Stimulated activated CD4-positive, alpha-beta T cell treated with anti-CD3 and anti-CD28 coated beads, TNF-alpha, amount 100 ng/mL, for 48 hours (primary cell): ENCODE results near the gene SELENOH.
"Not testable (repeated sequence)": the region's sequence is repeated elsewhere in the genome, so short reads cannot be mapped to it uniquely, and the experiment has no call there.

Experiments used
- DNase-seq, 3 donors: peaks; one replicate each; pipeline ENCODE4 v3.0.0-alpha.2; 2020; ENCODE audit warnings: low read depth in 3 of 3

SELENOH gene

DNA sequence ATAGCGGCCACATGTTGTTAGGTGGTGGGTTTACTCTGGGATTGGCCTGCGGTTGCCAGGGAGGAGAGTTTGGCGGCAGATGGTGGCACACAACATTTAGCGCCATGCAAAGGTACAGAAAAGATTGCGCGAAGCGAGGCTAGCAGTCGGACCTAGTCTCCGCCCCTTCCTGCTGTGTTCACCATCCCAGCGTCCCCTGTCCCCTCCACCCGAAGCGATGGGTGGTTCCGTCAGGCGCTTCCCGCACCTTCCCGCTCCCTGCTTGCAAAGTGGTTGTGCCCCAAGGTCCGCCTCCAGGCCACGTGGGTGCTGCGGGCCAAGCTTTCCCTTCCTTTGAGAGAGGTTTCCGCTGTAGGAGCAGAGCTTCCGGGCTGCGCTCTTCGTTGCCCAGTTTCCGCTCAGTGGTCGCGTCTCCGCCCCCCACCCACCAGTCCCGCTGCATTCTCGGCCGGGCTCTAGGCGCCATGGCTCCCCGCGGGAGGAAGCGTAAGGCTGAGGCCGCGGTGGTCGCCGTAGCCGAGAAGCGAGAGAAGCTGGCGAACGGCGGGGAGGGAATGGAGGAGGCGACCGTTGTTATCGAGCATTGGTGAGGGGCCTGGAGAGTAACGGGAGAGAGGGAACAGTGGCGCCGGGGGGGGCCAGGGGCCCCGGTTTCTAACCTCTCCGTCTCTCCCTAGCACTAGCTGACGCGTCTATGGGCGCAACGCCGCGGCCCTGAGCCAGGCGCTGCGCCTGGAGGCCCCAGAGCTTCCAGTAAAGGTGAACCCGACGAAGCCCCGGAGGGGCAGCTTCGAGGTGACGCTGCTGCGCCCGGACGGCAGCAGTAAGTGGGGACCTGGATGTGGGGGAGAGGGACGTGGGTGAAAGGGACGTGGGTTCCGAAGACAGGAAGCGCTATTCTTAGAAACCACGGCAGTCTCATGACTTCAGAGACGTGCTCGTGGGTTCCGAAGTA is at the start of gene SELENOH:
Gene SELENOH (plus strand): TSS at position 360 of the 955 bp plus-strand sequence. CDS start 105 bp downstream, at position 465.
- peak; percentile 88 to 97 (median 91) for DNase-seq

DNA sequence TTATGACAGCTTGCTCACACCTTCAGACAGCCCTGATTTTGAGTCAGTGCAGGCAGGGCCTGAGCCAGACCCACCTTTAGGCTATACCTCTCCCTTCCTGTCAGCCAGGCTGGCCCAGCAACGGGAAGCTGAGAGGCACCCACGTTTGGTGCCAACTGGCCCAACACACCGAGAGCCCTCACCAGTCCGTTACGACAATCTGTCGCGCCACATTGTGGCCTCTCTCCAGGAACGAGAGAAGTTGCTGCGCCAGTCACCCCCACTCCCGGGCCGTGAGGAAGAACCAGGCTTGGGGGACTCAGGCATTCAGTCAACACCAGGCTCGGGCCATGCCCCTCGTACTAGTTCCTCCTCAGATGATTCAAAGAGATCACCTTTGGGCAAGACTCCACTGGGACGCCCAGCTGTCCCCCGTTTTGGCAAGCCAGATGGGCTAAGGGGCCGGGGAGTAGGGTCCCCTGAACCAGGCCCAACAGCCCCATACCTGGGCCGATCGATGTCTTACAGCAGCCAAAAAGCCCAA is 42.4 kb upstream of the SELENOH start:
- no peak for DNase-seq

- no peak for DNase-seq
Measured at GRCh38 chr11:57699813-57700212, 41.5 kb upstream of the SELENOH start.

- no peak for DNase-seq
Measured at GRCh38 chr11:57700425-57700824, 40.9 kb upstream of the SELENOH start.

DNA sequence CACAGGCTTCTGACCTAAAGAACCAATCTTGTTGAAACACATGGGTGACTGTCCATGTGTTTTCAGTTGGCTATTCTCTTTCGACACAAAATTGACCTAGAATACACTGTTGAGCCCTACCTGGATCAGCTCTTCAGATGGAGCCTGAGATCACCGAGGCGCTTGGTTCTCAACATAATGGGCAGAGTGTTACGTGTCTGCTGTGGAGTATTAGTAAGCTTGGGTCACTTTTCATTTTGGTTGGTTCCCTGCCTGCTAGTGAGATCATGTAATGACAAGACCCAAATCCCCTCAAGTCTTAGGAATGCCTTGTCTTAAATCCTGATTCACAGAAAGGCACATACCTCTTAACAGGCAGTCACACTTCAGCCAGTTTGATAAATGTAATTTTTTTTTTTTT is 38.0 kb upstream of the SELENOH start:
- no peak for DNase-seq

- no peak for DNase-seq
Measured at GRCh38 chr11:57704932-57705331, 36.4 kb upstream of the SELENOH start.

DNA sequence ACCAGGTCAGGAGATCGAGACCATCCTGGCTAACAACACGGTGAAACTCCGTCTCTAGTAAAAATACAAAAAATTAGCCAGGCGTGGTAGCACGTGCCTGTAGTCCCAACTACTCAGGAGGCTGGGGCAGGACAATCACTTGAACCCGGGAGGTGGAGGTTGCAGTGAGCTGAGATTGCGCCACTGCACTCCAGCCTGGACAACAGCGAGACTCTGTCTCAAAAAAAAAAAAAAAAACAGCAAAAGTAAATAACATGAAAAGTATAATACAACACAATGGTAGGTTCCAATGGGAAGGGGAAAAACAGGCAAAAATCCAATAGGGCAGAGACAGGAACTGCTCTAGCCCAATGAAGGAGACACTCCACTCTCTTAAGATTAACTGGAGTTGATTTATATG is 35.9 kb upstream of the SELENOH start:
- not testable (repeated sequence) for DNase-seq

DNA sequence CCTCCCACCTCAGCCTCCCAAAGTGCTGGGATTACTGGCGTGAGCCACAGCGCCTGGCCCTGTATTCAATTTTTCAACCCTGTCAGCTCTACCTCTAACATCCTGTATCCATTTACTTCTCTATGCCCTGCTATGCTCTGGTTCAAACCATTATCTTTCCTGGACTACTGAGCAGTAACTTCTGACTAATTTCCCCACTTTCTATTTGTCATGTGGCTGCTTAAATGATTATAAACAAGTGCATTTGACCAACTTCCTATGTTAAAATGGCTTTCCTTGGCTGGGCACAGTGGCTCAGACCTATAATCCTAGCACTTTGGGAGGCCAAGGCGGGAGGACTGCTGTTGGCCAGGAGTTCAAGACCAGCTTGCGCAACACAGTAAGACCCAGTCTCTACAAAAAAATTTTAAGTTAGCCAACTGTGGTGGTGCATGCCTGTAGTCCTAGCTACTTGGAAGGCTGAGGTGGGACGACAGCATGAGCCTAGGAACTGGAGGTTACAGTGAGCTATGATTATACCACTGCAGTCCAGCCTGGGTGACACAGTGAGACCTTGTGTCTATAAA is 31.4 kb upstream of the SELENOH start:
- no peak for DNase-seq

- peak; percentile 30 to 69 (median 61) for DNase-seq
Measured at GRCh38 chr11:57711414-57712255, 29.7 kb upstream of the SELENOH start, which contains the start of gene MED19. Gene MED19, minus strand, starts transcription at chr11:57712215. Its CDS starts 36 bp downstream, at chr11:57712179.

GRCh38 chr11:57712256-57713150 is 28.8 kb upstream of the SELENOH start, which contains the start of gene TMX2:
Gene TMX2, plus strand, starts transcription at chr11:57712593. Its CDS starts 26 bp downstream, at chr11:57712619.
- peak; percentile 74 to 87 (median 86) for DNase-seq

DNA sequence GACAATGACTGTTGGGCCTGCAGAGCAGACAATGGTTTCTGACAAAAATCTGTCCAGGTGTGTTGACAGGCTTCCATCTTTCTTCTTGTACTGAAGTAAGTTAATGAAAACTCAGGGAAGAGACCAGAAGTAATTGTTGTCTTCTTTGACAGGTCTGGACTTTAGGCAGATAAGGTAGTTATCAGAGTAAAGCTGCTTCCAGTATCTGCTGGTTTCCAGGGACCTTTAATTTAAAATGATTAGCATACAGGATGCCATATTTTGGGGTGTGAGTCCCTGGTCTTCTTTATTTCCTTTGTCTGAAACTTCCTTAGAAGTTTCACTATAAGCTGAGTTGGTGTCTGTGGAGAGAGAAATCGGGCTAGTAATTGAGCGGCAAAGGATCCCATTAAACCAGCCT is 27.5 kb upstream of the SELENOH start:
- DNase-seq, result no peak

DNA sequence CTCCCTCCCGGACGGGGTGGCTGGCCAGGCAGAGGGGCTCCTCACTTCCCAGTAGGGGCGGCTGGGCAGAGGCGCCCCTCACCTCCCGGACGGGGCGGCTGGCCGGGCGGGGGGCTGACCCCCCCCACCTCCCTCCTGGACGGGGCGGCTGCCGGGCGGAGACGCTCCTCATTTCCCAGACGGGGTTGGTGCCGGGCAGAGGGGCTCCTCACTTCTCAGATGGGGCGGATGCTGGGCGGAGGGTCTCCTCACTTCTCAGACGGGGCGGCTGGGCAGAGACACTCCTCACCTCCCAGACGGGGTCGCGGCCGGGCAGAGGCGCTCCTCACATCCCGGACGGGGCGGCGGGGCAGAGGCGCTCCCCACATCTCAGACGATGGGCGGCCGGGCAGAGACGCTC is 24.6 kb upstream of the SELENOH start:
- DNase-seq, result not testable (repeated sequence)

DNA sequence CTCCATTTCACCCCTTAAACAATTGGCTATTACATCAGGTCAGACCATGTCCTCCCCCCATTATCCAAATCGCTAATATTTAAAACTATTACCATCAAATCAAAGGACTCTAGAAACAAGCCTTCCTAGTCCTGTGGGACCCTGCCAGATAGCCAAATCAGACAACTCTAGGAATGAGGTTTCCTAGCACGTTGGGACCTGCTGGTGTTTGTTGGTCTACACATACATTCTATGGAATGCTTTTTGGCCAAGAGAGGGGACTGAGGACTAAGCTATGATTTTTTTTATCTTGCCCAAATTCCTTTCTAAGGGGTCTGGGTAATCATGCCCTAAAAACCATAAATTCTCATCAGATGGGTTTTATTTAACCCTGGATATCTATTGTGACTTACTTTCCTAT is 14.1 kb upstream of the SELENOH start:
- DNase-seq, result no peak

DNA sequence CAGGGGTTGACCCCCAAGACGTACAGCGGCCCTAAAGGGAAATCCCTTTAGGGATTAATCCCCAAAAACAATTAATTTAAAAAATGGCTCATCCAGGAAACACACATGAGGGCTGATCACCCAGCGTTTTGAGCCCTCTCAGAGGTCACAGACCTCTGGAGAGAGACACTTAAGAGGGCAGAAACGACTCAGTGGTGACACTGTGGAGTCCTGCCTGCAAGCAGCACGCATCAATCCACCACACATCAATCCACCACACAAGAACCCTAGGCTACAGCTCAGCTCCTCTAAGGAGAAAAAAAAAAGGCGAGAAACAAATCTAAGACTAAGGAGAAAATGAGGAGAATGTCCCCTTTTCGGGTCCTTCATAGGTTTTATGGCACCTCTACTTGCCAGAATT is 12.5 kb upstream of the SELENOH start:
- no peak for DNase-seq

- no peak for DNase-seq
Measured at GRCh38 chr11:57729479-57729878, 11.8 kb upstream of the SELENOH start.

GRCh38 chr11:57732661-57733060 is 8.6 kb upstream of the SELENOH start:
- no peak for DNase-seq

GRCh38 chr11:57735619-57736298 is 5.5 kb upstream of the SELENOH start:
- no peak for DNase-seq

- DNase-seq, result no peak
Measured at GRCh38 chr11:57742087-57742452, 779 bp downstream of the SELENOH start.

GRCh38 chr11:57744357-57744756 is 3.1 kb downstream of the SELENOH start:
- DNase-seq, result no peak

DNA sequence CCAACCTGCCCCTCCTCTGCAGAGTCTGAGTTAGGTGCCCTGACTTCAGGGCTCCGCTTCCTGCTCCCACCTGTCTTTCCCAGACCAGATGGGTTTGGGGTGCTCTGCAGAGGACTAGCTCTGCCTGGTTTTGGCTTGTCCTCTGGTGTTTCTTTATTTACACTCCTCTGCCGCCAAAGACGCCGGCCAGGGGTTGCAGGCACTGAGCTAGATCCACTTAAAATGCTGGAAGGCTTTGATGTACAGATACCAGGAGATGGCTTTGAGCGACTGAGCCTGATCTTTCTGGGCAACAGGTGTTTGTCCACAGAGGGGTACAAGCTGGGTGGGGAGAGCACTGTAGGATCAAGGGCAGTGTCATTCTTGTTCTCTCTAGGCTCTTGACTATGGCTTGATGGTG is 3.9 kb downstream of the SELENOH start:
- DNase-seq, result no peak
